DND-41 (cell line): ENCODE results near the gene ATXN1.

Source experiments
- ATAC-seq: fragments of 200-7000 bp; cut with Tn5 transposase; 3 replicates; pipeline ENCODE4 v1.9.1; 2021; ENCODE audit warnings: low read depth; ENCODE audit not compliant: insufficient read depth
- DNase-seq: peaks from one replicate; pipeline ENCODE4 v3.0.0-alpha.2; 2020
- H2AFZ ChIP-seq: 2 replicates; pipeline ENCODE4 v1.6.0; 2012; ENCODE audit warnings: low read depth, low read length
- H3K27ac ChIP-seq: 2 replicates; pipeline ENCODE4 v1.5.1; 2012; ENCODE audit warnings: low read length, inconsistent platforms
- H3K27me3 ChIP-seq: fragments of 200-600 bp; sonication (generic); 2 replicates; pipeline ENCODE4 v1.6.0; 2012; ENCODE audit warnings: low read length, mild to moderate bottlenecking, inconsistent platforms; ENCODE audit not compliant: insufficient read depth, poor library complexity
- H3K36me3 ChIP-seq: 2 replicates; pipeline ENCODE4 v1.5.1; 2012; ENCODE audit warnings: low read length, inconsistent platforms; ENCODE audit not compliant: insufficient read depth
- H3K4me1 ChIP-seq: 2 replicates; pipeline ENCODE4 v1.5.1; 2012; ENCODE audit warnings: mild to moderate bottlenecking, low read length; ENCODE audit not compliant: insufficient read depth
- H3K4me2 ChIP-seq: 2 replicates; pipeline ENCODE4 v1.6.0; 2012; ENCODE audit warnings: mild to moderate bottlenecking, moderate library complexity, low read length, inconsistent platforms; ENCODE audit not compliant: insufficient read depth
- H3K4me3 ChIP-seq, 2 experiments: fragments of 200-600 bp in 1 of 2; shearing (Covaris generic) in 1 of 2; 2 replicates each; pipeline ENCODE4 v1.5.1; 2012 to 2016; ENCODE audit warnings: inconsistent platforms in 2 of 2, low read length in 2 of 2, mild to moderate bottlenecking in 2 of 2, low read depth in 1 of 2, moderate library complexity in 1 of 2
- H3K79me2 ChIP-seq: 2 replicates; pipeline ENCODE4 v1.6.0; 2012; ENCODE audit warnings: low read length, inconsistent platforms; ENCODE audit not compliant: insufficient read depth
- H3K9ac ChIP-seq: 2 replicates; pipeline ENCODE4 v1.6.0; 2012; ENCODE audit warnings: low read depth, mild to moderate bottlenecking, inconsistent platforms, low read length, moderate library complexity
- H3K9me3 ChIP-seq: 2 replicates; pipeline ENCODE4 v1.5.1; 2012; ENCODE audit warnings: low read length, moderate library complexity, mild to moderate bottlenecking, inconsistent platforms; ENCODE audit not compliant: insufficient read depth, severe bottlenecking
- H4K20me1 ChIP-seq: 2 replicates; pipeline ENCODE4 v1.6.0; 2012; ENCODE audit warnings: low read length; ENCODE audit not compliant: insufficient read depth
- EZH2 ChIP-seq: IDR thresholded peaks from 3 replicates; pipeline ENCODE4 v1.6.1; 2012; ENCODE audit warnings: borderline replicate concordance, low read depth, mild to moderate bottlenecking, moderate library complexity, low read length, inconsistent platforms; ENCODE audit not compliant: severe bottlenecking
- TF ChIP-seq, protein P1 (sequence below): IDR thresholded peaks from 2 replicates; pipeline ENCODE4 v1.5.1; 2012; ENCODE audit warnings: borderline replicate concordance, low read length, moderate library complexity, mild to moderate bottlenecking; ENCODE audit not compliant: poor library complexity, severe bottlenecking; ENCODE audit errors: extremely low read depth

Gene ATXN1

DNA sequence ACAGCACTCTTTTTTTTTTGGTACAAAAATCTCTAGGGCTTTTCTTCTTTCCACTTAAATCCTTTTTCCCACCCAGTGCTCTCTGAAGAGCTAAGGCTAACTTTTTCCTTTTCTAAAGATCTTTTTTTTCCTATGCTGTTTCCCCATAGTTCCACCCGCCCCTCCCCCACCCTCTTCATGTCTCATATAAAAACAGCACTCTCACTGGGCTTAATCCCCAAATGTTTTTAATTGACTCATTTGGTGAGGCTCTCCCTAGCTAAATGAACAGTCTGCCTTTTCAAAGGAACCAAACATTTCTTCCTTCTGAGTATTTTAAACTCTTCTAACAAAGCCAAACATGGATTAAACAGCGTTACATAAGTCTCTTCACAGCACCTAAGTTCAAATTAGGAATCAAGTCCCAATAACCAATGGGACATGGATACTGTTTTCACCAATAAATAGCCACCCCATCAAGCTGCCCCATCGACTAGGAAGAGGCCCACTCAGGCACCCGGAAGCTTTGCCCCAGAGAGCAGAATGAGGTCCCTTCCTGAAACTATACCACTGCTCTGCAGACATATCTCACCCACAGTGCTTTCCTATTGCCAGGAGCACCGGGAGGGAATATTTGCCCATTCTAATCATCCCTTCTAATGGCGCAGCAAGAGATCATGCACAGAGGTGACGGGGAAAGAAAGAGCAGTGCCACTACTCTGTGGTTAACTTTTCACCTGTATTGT, 63.7 kb downstream of the ATXN1 start:
- Histone ChIP-seq H3K4me3 (no peak overlapping the region), H3K9me3 (no peaks in the 10 kb centered on the region), H3K4me2 (no peak overlapping the region), H3K9ac (no peak overlapping the region), H3K4me1 (no peaks in the 10 kb centered on the region), H4K20me1 (no peaks in the 10 kb centered on the region), H3K27ac (no peak overlapping the region), H3K27me3 (no peaks in the 10 kb centered on the region), H3K36me3 (no peaks in the 10 kb centered on the region), H3K79me2 (no peaks in the 10 kb centered on the region), H2AFZ (no peak overlapping the region)
- no peak for DNase-seq
- ATAC-seq: no peak
- TF ChIP-seq EZH2: no peak
- TF ChIP-seq, protein P1, sequence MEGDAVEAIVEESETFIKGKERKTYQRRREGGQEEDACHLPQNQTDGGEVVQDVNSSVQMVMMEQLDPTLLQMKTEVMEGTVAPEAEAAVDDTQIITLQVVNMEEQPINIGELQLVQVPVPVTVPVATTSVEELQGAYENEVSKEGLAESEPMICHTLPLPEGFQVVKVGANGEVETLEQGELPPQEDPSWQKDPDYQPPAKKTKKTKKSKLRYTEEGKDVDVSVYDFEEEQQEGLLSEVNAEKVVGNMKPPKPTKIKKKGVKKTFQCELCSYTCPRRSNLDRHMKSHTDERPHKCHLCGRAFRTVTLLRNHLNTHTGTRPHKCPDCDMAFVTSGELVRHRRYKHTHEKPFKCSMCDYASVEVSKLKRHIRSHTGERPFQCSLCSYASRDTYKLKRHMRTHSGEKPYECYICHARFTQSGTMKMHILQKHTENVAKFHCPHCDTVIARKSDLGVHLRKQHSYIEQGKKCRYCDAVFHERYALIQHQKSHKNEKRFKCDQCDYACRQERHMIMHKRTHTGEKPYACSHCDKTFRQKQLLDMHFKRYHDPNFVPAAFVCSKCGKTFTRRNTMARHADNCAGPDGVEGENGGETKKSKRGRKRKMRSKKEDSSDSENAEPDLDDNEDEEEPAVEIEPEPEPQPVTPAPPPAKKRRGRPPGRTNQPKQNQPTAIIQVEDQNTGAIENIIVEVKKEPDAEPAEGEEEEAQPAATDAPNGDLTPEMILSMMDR: no peak

DNA sequence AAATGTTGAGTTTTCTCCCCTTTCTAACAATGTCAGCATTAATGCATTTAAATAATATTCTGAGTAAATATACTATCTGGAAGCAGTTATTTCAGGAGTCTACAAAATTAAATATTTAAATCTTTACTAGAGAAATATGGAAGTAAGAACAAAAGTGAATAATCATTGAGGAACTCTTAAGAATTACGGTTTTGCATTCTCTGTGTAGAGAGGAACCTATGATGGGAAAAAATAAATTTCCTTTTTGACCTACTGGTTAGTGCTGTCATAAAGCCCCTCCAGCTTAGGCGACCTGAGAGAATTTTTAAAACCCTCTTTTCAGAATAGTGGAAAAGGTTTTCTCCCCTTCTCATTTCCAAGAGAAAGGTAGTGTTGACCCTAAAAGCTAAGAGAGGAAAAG, 64.8 kb downstream of the ATXN1 start:
- Histone ChIP-seq H3K27me3 (no peaks in the 10 kb centered on the region), H2AFZ (no peak overlapping the region), H3K4me2 (no peak overlapping the region), H3K9me3 (no peaks in the 10 kb centered on the region), H4K20me1 (no peaks in the 10 kb centered on the region), H3K27ac (no peak overlapping the region), H3K4me3 (no peak overlapping the region), H3K9ac (no peak overlapping the region), H3K36me3 (no peaks in the 10 kb centered on the region), H3K79me2 (no peaks in the 10 kb centered on the region), H3K4me1 (no peaks in the 10 kb centered on the region)
- TF ChIP-seq, protein P1: no peak
- TF ChIP-seq EZH2: no peak
- DNase-seq: no peak
- no peak for ATAC-seq

DNA sequence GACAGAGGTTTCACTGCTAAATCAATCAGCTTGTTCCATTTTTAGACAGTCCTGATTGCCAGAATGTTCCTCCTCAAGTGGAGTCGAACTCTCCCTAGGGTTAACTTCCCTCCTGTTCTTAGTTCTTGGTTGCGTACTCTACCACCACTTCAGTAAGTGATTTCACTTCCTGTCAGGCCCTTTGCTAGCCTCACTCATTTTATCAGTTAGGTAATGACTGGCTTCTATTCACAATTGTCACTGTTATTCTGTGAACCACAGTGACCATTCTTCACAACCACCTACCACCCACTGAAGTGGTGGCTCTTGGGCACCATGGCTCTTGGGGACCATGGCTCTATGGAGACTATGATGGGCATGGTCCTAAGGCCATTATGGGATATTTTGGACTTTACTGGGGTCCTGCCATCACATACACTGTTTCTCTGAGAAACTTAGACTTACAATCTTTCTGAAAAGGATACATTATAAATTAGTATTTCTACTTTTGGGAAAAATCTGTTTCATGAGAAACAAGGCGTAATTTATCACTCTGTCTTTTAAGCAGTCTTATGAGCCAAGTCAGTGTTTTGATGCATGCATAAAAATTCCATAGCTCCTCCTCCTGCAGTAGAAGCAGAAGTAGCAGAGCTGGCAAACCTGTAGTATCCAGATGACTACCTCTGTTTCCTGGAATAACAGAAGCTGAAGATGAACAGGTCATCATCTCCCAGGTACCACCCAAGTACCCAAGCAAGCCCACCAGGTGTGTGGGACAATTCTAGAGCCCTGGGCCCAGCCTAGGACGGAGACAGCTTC, 66.3 kb downstream of the ATXN1 start:
- Histone ChIP-seq H3K9me3 (no peaks in the 10 kb centered on the region), H3K4me3 (no peak overlapping the region), H3K27me3 (no peaks in the 10 kb centered on the region), H3K4me1 (no peaks in the 10 kb centered on the region), H3K79me2 (no peaks in the 10 kb centered on the region), H3K27ac (no peak overlapping the region), H3K4me2 (no peak overlapping the region), H3K9ac (no peak overlapping the region), H3K36me3 (no peaks in the 10 kb centered on the region), H2AFZ (no peak overlapping the region), H4K20me1 (no peaks in the 10 kb centered on the region)
- DNase-seq (no peak), ATAC-seq (no peak)
- no peak for TF ChIP-seq EZH2
- TF ChIP-seq, protein P1: no peak
